RWPE1 (cell line): ENCODE data around the gene SLPI.

Experiments used
- CTCF ChIA-PET: fragments of 350-600 bp; sonication (Branson Sonifier 250); formaldehyde crosslinking; extraction: SDS; loops from one replicate; lab custom pipeline; 2021; lab: Yijun Ruan, JAX
- POLR2A ChIA-PET: fragments of 400-600 bp; formaldehyde crosslinking; extraction: SDS; loops from one replicate; lab custom pipeline; 2020; ENCODE audit warnings: antibody characterized with exemption; ENCODE audit not compliant: low non-redundant PET; lab: Yijun Ruan, JAX
- DNase-seq: peaks from one replicate; pipeline ENCODE4 v3.0.0; 2012; ENCODE audit warnings: low spot score
- H3K27ac ChIP-seq: fragments of 450-650 bp; 2 replicates; pipeline ENCODE4 v1.5.1; 2017
- TF ChIP-seq, protein P1 (sequence below): fragments of 450-650 bp; conservative IDR thresholded peaks from 2 replicates; pipeline ENCODE4 v1.5.1; 2017; ENCODE audit warnings: low read depth, mild to moderate bottlenecking

Gene SLPI

DNA sequence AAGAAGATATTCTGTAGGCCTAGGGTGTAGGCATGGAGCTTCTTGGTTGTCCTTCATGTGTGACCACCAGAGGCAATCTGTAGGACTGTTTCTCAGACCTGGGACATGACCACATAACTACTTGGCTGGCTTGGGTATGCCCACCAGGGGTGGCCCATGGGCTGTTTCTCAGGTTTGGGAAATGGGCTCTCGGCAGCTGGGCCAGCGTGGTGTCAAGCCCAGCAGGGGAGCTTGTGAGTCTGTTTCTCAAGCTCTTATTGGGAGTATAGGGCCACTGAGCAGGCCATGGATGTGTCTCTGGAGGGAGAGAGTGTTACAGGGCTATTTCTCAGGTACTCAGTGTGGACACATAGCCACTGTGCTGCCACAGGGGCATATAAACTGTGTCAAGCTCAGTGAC, 35.7 kb downstream of the SLPI start:
- no peak for DNase-seq
- ChIA-PET POLR2A (no interaction called here), CTCF (interaction anchor here (0.6 to 1.0 kb wide), 2 partner anchors 15 to 80 kb away, joined by 3 to 5 read pairs; no protein-coding TSS in a partner anchor)
- TF ChIP-seq, protein P1, sequence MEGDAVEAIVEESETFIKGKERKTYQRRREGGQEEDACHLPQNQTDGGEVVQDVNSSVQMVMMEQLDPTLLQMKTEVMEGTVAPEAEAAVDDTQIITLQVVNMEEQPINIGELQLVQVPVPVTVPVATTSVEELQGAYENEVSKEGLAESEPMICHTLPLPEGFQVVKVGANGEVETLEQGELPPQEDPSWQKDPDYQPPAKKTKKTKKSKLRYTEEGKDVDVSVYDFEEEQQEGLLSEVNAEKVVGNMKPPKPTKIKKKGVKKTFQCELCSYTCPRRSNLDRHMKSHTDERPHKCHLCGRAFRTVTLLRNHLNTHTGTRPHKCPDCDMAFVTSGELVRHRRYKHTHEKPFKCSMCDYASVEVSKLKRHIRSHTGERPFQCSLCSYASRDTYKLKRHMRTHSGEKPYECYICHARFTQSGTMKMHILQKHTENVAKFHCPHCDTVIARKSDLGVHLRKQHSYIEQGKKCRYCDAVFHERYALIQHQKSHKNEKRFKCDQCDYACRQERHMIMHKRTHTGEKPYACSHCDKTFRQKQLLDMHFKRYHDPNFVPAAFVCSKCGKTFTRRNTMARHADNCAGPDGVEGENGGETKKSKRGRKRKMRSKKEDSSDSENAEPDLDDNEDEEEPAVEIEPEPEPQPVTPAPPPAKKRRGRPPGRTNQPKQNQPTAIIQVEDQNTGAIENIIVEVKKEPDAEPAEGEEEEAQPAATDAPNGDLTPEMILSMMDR: no peak
- H3K27ac ChIP-seq: no peak overlapping the region

DNA sequence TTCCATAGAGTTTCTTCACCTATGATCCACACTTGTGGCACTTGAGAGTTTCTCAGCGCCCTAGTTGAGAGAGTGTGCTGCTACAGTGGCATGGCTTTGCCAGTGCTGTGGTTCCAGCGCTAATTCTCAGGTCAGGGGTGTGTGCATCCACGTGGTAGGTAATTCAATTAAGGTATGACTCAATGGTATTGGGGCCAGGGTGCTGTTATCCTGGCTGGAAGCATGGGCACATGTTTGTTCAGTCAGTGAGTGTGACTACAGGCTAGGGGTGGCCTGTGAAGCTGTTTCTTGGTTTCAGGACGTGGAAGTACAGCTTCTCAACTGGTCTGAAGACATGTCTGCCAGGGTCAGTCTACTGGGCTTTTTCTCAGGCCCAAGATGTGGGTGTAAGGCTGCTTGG, 36.2 kb downstream of the SLPI start:
- CTCF ChIA-PET: interaction anchor here (0.6 to 1.3 kb wide), 3 partner anchors 16 to 80 kb away, joined by 3 to 5 read pairs (median 4); no protein-coding TSS in a partner anchor
- DNase-seq: no peak
- no peak overlapping the region for H3K27ac ChIP-seq
- POLR2A ChIA-PET: no interaction called here
- TF ChIP-seq, protein P1: no peak

DNA sequence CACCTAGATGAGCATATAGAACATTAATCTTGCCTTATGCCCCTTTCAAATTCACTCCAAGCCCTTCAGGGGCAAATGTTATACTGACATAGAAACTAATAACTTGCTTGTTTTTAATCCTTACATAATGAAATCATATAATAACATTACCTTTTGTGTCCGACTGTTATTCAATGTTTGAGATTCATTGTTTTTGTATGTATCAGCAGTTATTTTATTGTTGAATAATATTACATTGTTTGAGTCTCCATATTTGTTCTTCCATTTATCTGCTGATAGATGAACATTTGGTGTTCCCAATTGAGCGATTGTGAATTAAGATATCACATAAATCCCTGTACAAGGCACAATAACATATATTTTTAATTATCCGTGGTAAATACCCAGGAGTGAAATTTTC, 41.5 kb downstream of the SLPI start:
- TF ChIP-seq, protein P1: no peak
- POLR2A ChIA-PET: no interaction called here
- H3K27ac ChIP-seq: no peak overlapping the region
- CTCF ChIA-PET: no interaction called here
- no peak for DNase-seq

DNA sequence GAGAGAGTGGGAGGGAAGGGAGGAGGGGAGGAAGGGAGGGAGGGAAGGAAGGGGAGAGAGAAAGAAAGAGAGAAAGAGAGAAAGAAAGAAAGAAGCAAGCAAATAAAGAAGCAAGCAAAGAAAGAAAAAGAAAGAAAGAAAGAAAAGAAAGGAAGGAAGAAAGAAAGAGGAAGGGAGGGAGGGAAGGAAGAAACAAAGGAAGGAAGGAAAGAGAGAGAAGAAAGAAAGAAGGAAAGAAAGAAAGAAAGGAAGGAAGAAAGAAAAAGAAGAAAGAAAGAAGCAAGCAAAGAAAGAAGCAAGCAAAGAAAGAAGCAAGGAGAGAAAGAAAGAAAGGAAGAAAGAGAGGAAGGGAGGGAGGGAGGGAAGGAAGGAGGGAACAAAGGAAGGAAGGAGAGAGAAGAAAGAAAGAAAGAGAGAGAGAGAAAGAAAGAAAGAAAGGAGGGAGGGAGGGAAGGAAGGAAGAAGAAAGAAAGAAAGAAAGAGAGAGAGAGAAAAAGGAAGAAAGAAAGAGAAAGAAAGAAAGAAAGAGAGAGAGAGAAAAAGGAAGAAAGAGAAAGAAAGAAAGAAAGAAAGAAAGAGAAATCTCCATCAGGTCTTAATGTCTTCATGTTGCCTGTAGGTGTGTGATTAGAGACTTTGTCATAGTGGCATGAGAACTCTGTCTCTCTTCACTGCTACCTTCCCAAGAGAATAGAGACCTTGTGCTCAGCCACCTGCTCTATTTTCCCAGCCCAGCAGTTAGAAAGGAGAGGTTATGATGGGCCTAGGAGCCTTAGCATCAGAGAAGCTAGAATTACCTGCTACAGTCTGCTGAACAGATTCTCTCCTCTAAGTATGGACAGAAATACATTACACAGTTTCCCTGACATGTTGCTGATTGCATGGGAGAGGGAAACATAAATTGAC, 42.5 kb downstream of the SLPI start:
- H3K27ac ChIP-seq: no peak overlapping the region
- ChIA-PET POLR2A (no interaction called here), CTCF (no interaction called here)
- DNase-seq: no peak
- TF ChIP-seq, protein P1: no peak

DNA sequence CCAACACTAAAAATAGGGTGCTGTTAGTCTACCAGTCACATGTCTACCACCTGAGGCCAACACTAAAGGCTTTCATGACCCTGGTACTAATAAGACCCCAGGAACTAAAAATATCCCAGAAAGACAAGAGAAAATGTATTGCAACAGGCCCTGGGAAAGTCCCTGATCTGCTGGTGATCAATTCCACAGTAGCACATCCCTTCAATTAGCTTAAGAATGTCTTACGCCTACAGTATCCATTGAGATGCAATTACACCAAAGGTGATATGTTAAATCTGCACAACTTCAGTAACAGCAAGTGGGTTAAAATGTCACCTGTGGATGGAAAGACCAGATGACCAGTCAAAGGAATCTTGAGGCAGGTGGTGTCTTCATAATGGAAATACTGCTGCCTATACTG, 44.4 kb downstream of the SLPI start:
- no peak overlapping the region for H3K27ac ChIP-seq
- ChIA-PET POLR2A (no interaction called here), CTCF (interaction anchor here (0.6 to 0.8 kb wide), 2 partner anchors 84 to 383 kb away, joined by 3 read pairs; no protein-coding TSS in a partner anchor)
- TF ChIP-seq, protein P1: no peak
- DNase-seq: no peak

DNA sequence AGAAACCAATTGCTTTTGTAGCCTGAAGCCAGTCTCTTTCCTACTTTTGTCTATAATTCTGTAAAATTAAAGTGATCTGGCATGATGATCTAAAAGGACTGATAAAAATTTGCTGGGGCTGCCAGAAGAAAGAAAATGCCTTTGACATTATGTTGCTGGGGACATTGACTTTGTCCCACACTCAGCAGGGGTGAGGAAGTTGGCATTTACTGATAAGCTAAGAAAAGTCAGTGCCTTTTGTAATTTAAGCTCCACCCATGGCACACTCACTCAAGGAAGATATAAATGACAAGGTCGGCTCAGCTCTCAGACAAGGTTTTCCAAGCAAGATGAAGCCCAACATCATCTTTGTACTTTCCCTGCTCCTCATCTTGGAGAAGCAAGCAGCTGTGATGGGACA, 47.6 kb downstream of the SLPI start, which contains the start of gene SEMG1:
SEMG1 (plus strand) TSS at position 309 of the 400 bp plus-strand sequence; CDS start at position 330, 21 bp downstream.
- H3K27ac ChIP-seq: no peak within 1 kb of the TSS
- TF ChIP-seq, protein P1: no peak
- CTCF ChIA-PET: no interaction called here
- POLR2A ChIA-PET: no interaction called here
- DNase-seq: no peak
